ENCODE data around the gene MAP1B. TPM values are rescaled to one million over a fixed set of nuclear protein-coding genes. Genes with fewer than 3 reads are reported as not detected.

Gene MAP1B
- polyA plus RNA-seq, 3 donors = 0.02 TPM; not detected in 2

- peaks cover 13 to 28% of the 10 kb centered on the region in 2 donors for H3K27me3 ChIP-seq (ENCODE audit: control insufficient read depth in 2 of 2, insufficient read depth in 2 of 2, low read length in 2 of 2)
- Mint-ChIP-seq H3K4me3 (no peak overlapping the region), H3K27me3 (ENCODE audit: low read depth in 3 of 3) (peaks cover 13 to 45% (median 28%) of the 10 kb centered on the region in 3 donors), H3K9me3 (no peaks in the 10 kb centered on the region), H3K27ac (no peak overlapping the region), H3K4me1 (no peaks in the 10 kb centered on the region), H3K36me3 (no peaks in the 10 kb centered on the region)
- H3K9ac ChIP-seq (ENCODE audit: insufficient read depth, low read length, poor library complexity, severe bottlenecking) = no peak overlapping the region
- H3K9me3 ChIP-seq (replicated peaks in 1 of 2; ENCODE audit: control insufficient read depth in 1 of 2, insufficient read depth in 1 of 2, low read length in 2 of 2) = no peaks in the 10 kb centered on the region
- H3K27ac ChIP-seq (ENCODE audit: low read depth in 1 of 2, low read length in 2 of 2) = no peak overlapping the region
- H3K4me1 ChIP-seq (ENCODE audit: control insufficient read depth in 1 of 2, insufficient read depth in 2 of 2, low read length in 2 of 2) = no peaks in the 10 kb centered on the region
- no peak overlapping the region for H3K4me3 ChIP-seq (replicated peaks in 1 of 3; ENCODE audit: low read depth in 2 of 3, low read length in 3 of 3)
- H4K20me1 ChIP-seq (ENCODE audit: insufficient read depth, low read length) = no peaks in the 10 kb centered on the region
- no peak overlapping the region for H3K4me2 ChIP-seq (replicated peaks; ENCODE audit: extremely low read depth, low read length, poor library complexity, severe bottlenecking)
- WGBS (ENCODE audit: insufficient coverage) = no CpG with 5 or more reads among the region's 2 CpGs
- DNase-seq = no peak
- no peaks in the 10 kb centered on the region for H3K79me2 ChIP-seq (ENCODE audit: insufficient read depth, low read length)
- no peaks in the 10 kb centered on the region for H3K36me3 ChIP-seq (replicated peaks in 1 of 2; ENCODE audit: control insufficient read depth in 1 of 2, insufficient read depth in 2 of 2, low read length in 2 of 2)
- intact Hi-C loops (cut with micrococcal nuclease) = loop anchor here in 1 of 2 donors (5.0 kb wide), 1 partner anchor 169 kb away; no protein-coding TSS in a partner anchor
- no peak overlapping the region for H2AFZ ChIP-seq (ENCODE audit: insufficient read depth, low read depth, low read length, poor library complexity, severe bottlenecking)
- peak; percentile 42 for TF ChIP-seq CTCF (IDR thresholded peaks at IDR 0.05)
Measured at GRCh38 chr5:72137826-72138409, 30.6 kb downstream of the MAP1B start.

DNA sequence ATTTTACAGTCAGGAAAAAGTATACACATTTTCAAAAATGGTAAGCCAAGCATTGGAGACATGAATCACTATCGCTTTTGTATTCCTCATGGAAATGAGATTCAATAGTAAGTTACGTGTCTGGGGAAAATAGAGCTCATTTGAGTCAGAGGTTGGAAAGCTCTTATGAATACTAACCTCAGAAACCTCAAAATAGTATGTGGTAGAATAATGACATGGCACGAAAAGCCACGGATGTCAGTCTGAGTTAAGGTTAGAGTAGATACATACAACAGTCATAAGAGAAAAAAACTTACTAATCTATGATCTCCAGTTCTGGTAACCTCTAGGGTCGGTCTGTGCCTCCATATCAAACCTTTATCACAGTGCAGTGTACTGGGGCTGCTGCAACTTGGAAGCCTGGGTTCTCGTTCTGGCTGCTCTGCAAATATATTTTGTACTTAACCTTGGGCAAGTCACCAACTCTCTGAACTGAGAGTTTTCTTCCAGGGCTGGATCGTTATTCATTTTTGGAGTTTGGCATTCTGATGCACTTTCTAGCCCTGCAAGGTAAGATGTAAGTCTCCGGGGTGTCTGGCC is 31.8 kb downstream of the MAP1B start:
- 33% methylated on average over 3 of the region's 8 CpGs for WGBS (ENCODE audit: insufficient coverage)
- intact Hi-C loops (cut with micrococcal nuclease) = loop anchor here in 1 of 2 donors (5.0 kb wide), 1 partner anchor 168 kb away; no protein-coding TSS in a partner anchor
- DNase-seq = no peak

More for the DNA sequence above, 31.8 kb downstream of the MAP1B start:
- Mint-ChIP-seq H3K27me3 (ENCODE audit: low read depth in 3 of 3) (peaks cover 15 to 37% (median 25%) of the 10 kb centered on the region in 3 donors), H3K27ac (no peak overlapping the region), H3K36me3 (no peaks in the 10 kb centered on the region), H3K9me3 (no peaks in the 10 kb centered on the region), H3K4me1 (no peaks in the 10 kb centered on the region), H3K4me3 (no peak overlapping the region)
- Histone ChIP-seq H3K4me1 (ENCODE audit: control insufficient read depth in 1 of 2, insufficient read depth in 2 of 2, low read length in 2 of 2) (no peaks in the 10 kb centered on the region), H3K4me3 (replicated peaks in 1 of 3; ENCODE audit: low read depth in 2 of 3, low read length in 3 of 3) (no peak overlapping the region), H3K27me3 (ENCODE audit: control insufficient read depth in 2 of 2, insufficient read depth in 2 of 2, low read length in 2 of 2) (peaks cover 13 to 28% of the 10 kb centered on the region in 2 donors), H2AFZ (ENCODE audit: insufficient read depth, low read depth, low read length, poor library complexity, severe bottlenecking) (no peak overlapping the region), H3K9me3 (replicated peaks in 1 of 2; ENCODE audit: control insufficient read depth in 1 of 2, insufficient read depth in 1 of 2, low read length in 2 of 2) (no peaks in the 10 kb centered on the region), H4K20me1 (ENCODE audit: insufficient read depth, low read length) (no peaks in the 10 kb centered on the region), H3K79me2 (ENCODE audit: insufficient read depth, low read length) (no peaks in the 10 kb centered on the region), H3K9ac (ENCODE audit: insufficient read depth, low read length, poor library complexity, severe bottlenecking) (no peak overlapping the region), H3K36me3 (replicated peaks in 1 of 2; ENCODE audit: control insufficient read depth in 1 of 2, insufficient read depth in 2 of 2, low read length in 2 of 2) (no peaks in the 10 kb centered on the region), H3K27ac (ENCODE audit: low read depth in 1 of 2, low read length in 2 of 2) (no peak overlapping the region), H3K4me2 (replicated peaks; ENCODE audit: extremely low read depth, low read length, poor library complexity, severe bottlenecking) (no peak overlapping the region)
- TF ChIP-seq CTCF (IDR thresholded peaks at IDR 0.05) = no peak
